SK-N-DZ (cell line): ENCODE data around the gene CTTNBP2.
A peak's percentile ranks its signal among the peaks of the same experiment; 100 is the strongest.

Experiments
- DNase-seq: peaks from one replicate; pipeline ENCODE4 v3.0.0-alpha.2; 2015; ENCODE audit warnings: low spot score

CTTNBP2 gene

GRCh38 chr7:117791877-117792780 is 81.1 kb downstream of the CTTNBP2 start:
- no peak for DNase-seq

GRCh38 chr7:117790731-117791130 is 82.5 kb downstream of the CTTNBP2 start:
- DNase-seq = no peak

- DNase-seq = no peak
Observed at GRCh38 chr7:117790251-117790650, 83.0 kb downstream of the CTTNBP2 start.

- no peak for DNase-seq
Observed at GRCh38 chr7:117785431-117785830, 87.8 kb downstream of the CTTNBP2 start.

GRCh38 chr7:117784315-117784714 is 88.9 kb downstream of the CTTNBP2 start:
- DNase-seq = no peak

GRCh38 chr7:117782761-117783160 is 90.5 kb downstream of the CTTNBP2 start:
- DNase-seq = no peak

GRCh38 chr7:117781707-117782106 is 91.5 kb downstream of the CTTNBP2 start:
- no peak for DNase-seq

GRCh38 chr7:117780832-117781231 is 92.4 kb downstream of the CTTNBP2 start:
- no peak for DNase-seq

GRCh38 chr7:117777335-117778142 is 95.7 kb downstream of the CTTNBP2 start:
- peak; percentile 23 for DNase-seq

GRCh38 chr7:117776224-117776623 is 97.0 kb downstream of the CTTNBP2 start:
- DNase-seq = no peak

GRCh38 chr7:117775801-117776200 is 97.4 kb downstream of the CTTNBP2 start:
- DNase-seq = no peak

- DNase-seq = no peak
Observed at GRCh38 chr7:117774943-117775342, 98.3 kb downstream of the CTTNBP2 start.

GRCh38 chr7:117772421-117772820 is 100.8 kb downstream of the CTTNBP2 start:
- DNase-seq = no peak

GRCh38 chr7:117771756-117772155 is 101.5 kb downstream of the CTTNBP2 start:
- DNase-seq = no peak

GRCh38 chr7:117769085-117769484 is 104.2 kb downstream of the CTTNBP2 start:
- no peak for DNase-seq

GRCh38 chr7:117767951-117768350 is 105.3 kb downstream of the CTTNBP2 start:
- no peak for DNase-seq

GRCh38 chr7:117766913-117767312 is 106.3 kb downstream of the CTTNBP2 start:
- no peak for DNase-seq

- DNase-seq = no peak
Observed at GRCh38 chr7:117764031-117764430, 109.2 kb downstream of the CTTNBP2 start.

GRCh38 chr7:117762055-117762454 is 111.2 kb downstream of the CTTNBP2 start:
- no peak for DNase-seq

- no peak for DNase-seq
Observed at GRCh38 chr7:117759950-117760640, 113.1 kb downstream of the CTTNBP2 start.

- no peak for DNase-seq
Observed at GRCh38 chr7:117757440-117757839, 115.8 kb downstream of the CTTNBP2 start.

- DNase-seq = no peak
Observed at GRCh38 chr7:117756586-117757085, 116.6 kb downstream of the CTTNBP2 start.
